DND-41 (cell line): ENCODE results near the gene TIMP1.

Experiments used
- CTCF ChIP-seq: IDR thresholded peaks from 2 replicates; pipeline ENCODE4 v1.5.1; 2012; ENCODE audit warnings: borderline replicate concordance, low read length, moderate library complexity, mild to moderate bottlenecking; ENCODE audit not compliant: poor library complexity, severe bottlenecking; ENCODE audit errors: extremely low read depth
- EZH2 ChIP-seq: IDR thresholded peaks from 3 replicates; pipeline ENCODE4 v1.6.1; 2012; ENCODE audit warnings: borderline replicate concordance, low read depth, mild to moderate bottlenecking, moderate library complexity, low read length, inconsistent platforms; ENCODE audit not compliant: severe bottlenecking

- TF ChIP-seq CTCF (no peak), EZH2 (no peak)
Measured at GRCh38 chrX:47581731-47582647, at the start of gene TIMP1.
